Measurements from ENCODE around the gene RASGRP2.

DNA sequence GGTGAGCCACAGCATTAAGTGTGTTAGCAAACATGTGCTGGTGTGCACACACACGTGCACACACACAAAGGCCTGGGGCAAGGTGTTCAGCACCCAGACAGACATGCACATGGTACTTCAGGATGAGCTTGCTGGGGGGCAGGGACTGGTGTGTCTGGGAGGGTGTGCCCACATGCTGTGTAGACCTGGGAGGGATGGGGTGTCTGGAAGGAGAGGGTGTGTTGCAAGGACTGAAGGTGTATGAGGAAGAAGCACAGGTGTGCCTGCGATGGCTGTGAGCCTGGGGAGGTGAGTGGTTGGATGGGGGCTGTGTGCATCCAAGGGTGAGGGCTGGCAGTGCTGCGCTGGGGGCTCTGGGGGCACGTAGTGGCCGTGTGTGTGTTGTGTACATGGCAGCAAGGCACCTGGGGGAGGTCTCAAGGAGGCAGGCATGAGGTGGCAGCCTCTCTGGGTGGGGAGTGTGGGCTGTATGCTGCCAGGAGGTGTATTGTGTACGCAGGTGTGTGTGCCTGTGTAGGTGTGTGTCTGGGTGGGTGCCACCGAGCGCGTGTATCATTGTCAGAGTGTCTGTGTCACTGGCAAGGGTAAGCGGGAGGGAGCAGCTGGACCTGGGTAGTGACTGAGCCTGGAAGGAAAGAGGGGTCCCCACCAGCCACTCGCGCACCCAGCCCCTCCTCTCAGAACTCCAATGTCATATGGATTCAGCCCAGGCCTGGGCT is 23.1 kb downstream of the RASGRP2 start:
- TF ChIP-seq, protein P1, sequence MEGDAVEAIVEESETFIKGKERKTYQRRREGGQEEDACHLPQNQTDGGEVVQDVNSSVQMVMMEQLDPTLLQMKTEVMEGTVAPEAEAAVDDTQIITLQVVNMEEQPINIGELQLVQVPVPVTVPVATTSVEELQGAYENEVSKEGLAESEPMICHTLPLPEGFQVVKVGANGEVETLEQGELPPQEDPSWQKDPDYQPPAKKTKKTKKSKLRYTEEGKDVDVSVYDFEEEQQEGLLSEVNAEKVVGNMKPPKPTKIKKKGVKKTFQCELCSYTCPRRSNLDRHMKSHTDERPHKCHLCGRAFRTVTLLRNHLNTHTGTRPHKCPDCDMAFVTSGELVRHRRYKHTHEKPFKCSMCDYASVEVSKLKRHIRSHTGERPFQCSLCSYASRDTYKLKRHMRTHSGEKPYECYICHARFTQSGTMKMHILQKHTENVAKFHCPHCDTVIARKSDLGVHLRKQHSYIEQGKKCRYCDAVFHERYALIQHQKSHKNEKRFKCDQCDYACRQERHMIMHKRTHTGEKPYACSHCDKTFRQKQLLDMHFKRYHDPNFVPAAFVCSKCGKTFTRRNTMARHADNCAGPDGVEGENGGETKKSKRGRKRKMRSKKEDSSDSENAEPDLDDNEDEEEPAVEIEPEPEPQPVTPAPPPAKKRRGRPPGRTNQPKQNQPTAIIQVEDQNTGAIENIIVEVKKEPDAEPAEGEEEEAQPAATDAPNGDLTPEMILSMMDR (conservative IDR thresholded peaks at IDR 0.05) = no peak
- TF ChIP-seq ZFX (IDR thresholded peaks at IDR 0.05) = no peak

Measured in C4-2B (cell line).